HepG2 (cell line): Measurements from ENCODE around the gene SAMD14. TPM values are rescaled to one million over a fixed set of nuclear protein-coding genes. Genes with fewer than 3 reads are reported as not detected.

ENCODE experiments used
- KDM5A ChIP-seq: fragments of 200-600 bp; sonication (generic); IDR thresholded peaks from 2 replicates; pipeline ENCODE4 v1.7.0; 2018; ENCODE audit warnings: antibody characterized with exemption, mild to moderate bottlenecking, low read length, borderline replicate concordance
- KMT2A ChIP-seq: sonication (generic); formaldehyde crosslinking; IDR thresholded peaks from 2 replicates; pipeline ENCODE4 v1.4.0; 2020; ENCODE audit warnings: missing genetic modification reagents
- NFYB ChIP-seq: sonication (generic); formaldehyde crosslinking; IDR thresholded peaks from 2 replicates; pipeline ENCODE4 v1.4.0; 2020; ENCODE audit warnings: missing genetic modification reagents
- PTBP1 ChIP-seq: fragments of 200-400 bp; formaldehyde crosslinking; IDR thresholded peaks from 2 replicates; pipeline ENCODE4 v1.6.1; 2018; ENCODE audit warnings: low read length, low read depth; ENCODE audit not compliant: poor library complexity, severe bottlenecking
- RARG ChIP-seq: sonication (generic); formaldehyde crosslinking; IDR thresholded peaks from 2 replicates; pipeline ENCODE4 v1.4.0; 2020; ENCODE audit warnings: low read depth, mild to moderate bottlenecking, missing genetic modification reagents
- REL ChIP-seq: sonication (generic); formaldehyde crosslinking; conservative IDR thresholded peaks from 2 replicates; pipeline ENCODE4 v1.8.0; 2022; ENCODE audit warnings: mild to moderate bottlenecking, missing genetic modification reagents, moderate library complexity
- RFX5 ChIP-seq: IDR thresholded peaks from 2 replicates; pipeline ENCODE4 v1.6.1; 2011; ENCODE audit warnings: low read depth, low read length, improper control_type of control experiment
- RXRA ChIP-seq: sonication (generic); formaldehyde crosslinking; IDR thresholded peaks from 2 replicates; pipeline ENCODE4 v1.5.1; 2020; ENCODE audit warnings: missing genetic modification reagents
- SNAPC2 ChIP-seq: sonication (generic); formaldehyde crosslinking; IDR thresholded peaks from 2 replicates; pipeline ENCODE4 v1.8.1; 2022; ENCODE audit warnings: mild to moderate bottlenecking, missing genetic modification reagents
- ZNF138 ChIP-seq: sonication (generic); formaldehyde crosslinking; IDR thresholded peaks from 2 replicates; pipeline ENCODE4 v1.5.0; 2020; ENCODE audit warnings: mild to moderate bottlenecking, low read depth, missing genetic modification reagents
- ZNF33B ChIP-seq: sonication (generic); formaldehyde crosslinking; IDR thresholded peaks from 2 replicates; pipeline ENCODE4 v1.5.1; 2020; ENCODE audit warnings: mild to moderate bottlenecking, missing genetic modification reagents
- ZNF343 ChIP-seq: sonication (generic); formaldehyde crosslinking; IDR thresholded peaks from 2 replicates; pipeline ENCODE4 v1.4.0; 2020; ENCODE audit warnings: mild to moderate bottlenecking, missing genetic modification reagents
- ZNF441 ChIP-seq: sonication (generic); formaldehyde crosslinking; IDR thresholded peaks from 2 replicates; pipeline ENCODE4 v1.7.0; 2021; ENCODE audit warnings: missing genetic modification reagents, borderline replicate concordance
- ZNF713 ChIP-seq: sonication (generic); formaldehyde crosslinking; IDR thresholded peaks from 2 replicates; pipeline ENCODE4 v1.4.0; 2020; ENCODE audit warnings: mild to moderate bottlenecking, missing genetic modification reagents
- ZNF777 ChIP-seq: sonication (generic); formaldehyde crosslinking; IDR thresholded peaks from 2 replicates; pipeline ENCODE4 v1.4.0; 2020; ENCODE audit warnings: missing genetic modification reagents
- polyA plus RNA-seq, 8 experiments: library from polyadenylated mRNA; depleted of rRNA in 3 of 8; stranded (reverse) in 7 of 8; unstranded in 1 of 8; fragments of >200 nt; fragmentation: Illumina TruSeq in 4 of 8; extraction: Trizol in 4 of 8; gene quantifications; 2 replicates each; pipeline versions ENCODE4 v1.2.1 to v1.2.3, GENCODE V29; 2011 to 2016; ENCODE audit warnings: low read depth in 4 of 8, missing spikeins in 1 of 8, mixed read lengths in 1 of 8; ENCODE audit not compliant: insufficient read depth in 1 of 8
- total RNA-seq, 5 experiments: library from RNA; depleted of rRNA; stranded (reverse); fragments of >200 nt; fragmentation: Illumina TruSeq; extraction: Trizol; gene quantifications; 2 replicates each; pipeline ENCODE4 v1.2.3, GENCODE V29; 2016; ENCODE audit warnings: low read depth in 1 of 5
- TF ChIP-seq, protein P1 (sequence below): sonication (generic); formaldehyde crosslinking; conservative IDR thresholded peaks from 2 replicates; pipeline ENCODE4 v1.8.1; 2023; ENCODE audit warnings: missing genetic modification reagents
- TF ChIP-seq, protein P2 (sequence below): sonication (generic); formaldehyde crosslinking; IDR thresholded peaks from 2 replicates; pipeline ENCODE4 v1.5.1; 2020; ENCODE audit warnings: missing genetic modification reagents, mild to moderate bottlenecking, borderline replicate concordance
- TF ChIP-seq, protein P3 (sequence below): sonication (generic); formaldehyde crosslinking; IDR thresholded peaks from 2 replicates; pipeline ENCODE4 v1.5.0; 2020; ENCODE audit warnings: missing genetic modification reagents, mild to moderate bottlenecking, borderline replicate concordance
- TF ChIP-seq, protein P4 (sequence below): sonication (generic); formaldehyde crosslinking; IDR thresholded peaks from 2 replicates; pipeline ENCODE4 v1.5.0; 2020; ENCODE audit warnings: mild to moderate bottlenecking, missing genetic modification reagents
- TF ChIP-seq, protein P5 (sequence below): IDR thresholded peaks from 2 replicates; pipeline ENCODE4 v1.6.1; 2018; ENCODE audit warnings: missing genetic modification reagents

SAMD14 gene
- total and polyA plus RNA-seq, 2 of the 13 experiments (the other 11 are each of a cell fraction or from before 2014, with no cell fraction given), result 0.07 to 0.22 TPM

DNA sequence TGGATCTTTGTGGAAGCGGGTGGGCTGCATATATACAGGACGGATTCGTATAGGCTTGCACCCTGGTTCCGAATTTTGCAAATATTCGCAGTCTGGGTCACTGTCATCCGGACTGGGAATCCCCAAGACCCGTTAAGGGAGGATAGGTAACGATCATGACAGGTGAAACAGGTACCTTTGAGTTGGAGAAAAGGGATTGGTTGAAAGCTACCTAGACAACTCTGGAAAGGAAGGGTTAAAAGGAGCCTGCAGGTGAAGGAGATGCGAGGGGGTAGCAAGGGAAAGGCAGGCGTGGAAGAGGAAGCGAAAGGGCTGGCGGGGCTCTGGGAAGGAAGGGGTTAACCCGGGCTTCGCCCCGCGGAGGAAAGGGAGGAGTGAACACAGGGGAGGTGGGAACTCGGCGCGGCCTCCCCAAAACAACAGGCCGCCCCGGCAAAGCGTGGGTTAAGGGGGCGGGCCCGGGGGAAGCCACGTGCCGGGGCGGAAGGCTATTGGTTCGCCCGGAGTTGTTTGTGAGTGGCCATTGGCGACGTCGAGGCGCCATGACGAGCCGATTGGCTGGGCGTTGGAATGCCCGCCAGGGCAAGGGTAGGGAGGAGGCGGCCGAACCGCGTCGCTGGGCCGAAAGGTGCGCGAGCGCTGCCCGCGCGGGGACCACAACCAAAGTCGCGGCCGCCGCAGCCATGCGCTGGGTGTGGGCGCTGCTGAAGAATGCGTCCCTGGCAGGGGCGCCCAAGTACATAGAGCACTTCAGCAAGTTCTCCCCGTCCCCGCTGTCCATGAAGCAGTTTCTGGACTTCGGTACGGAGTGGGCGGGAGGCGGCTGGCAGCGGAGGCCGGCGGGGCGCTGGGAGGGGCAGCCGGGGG is 35.0 kb downstream of the SAMD14 start, which contains the start of gene PDK2 (continued):
- TF ChIP-seq, protein P1, sequence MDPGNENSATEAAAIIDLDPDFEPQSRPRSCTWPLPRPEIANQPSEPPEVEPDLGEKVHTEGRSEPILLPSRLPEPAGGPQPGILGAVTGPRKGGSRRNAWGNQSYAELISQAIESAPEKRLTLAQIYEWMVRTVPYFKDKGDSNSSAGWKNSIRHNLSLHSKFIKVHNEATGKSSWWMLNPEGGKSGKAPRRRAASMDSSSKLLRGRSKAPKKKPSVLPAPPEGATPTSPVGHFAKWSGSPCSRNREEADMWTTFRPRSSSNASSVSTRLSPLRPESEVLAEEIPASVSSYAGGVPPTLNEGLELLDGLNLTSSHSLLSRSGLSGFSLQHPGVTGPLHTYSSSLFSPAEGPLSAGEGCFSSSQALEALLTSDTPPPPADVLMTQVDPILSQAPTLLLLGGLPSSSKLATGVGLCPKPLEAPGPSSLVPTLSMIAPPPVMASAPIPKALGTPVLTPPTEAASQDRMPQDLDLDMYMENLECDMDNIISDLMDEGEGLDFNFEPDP (CRISPR knock-in tag), result 0 out of 2 replicates have a peak, but pooled peaks have one; percentile 82
- TF ChIP-seq ZNF777 (CRISPR knock-in tag), result peak; percentile 94
- TF ChIP-seq RXRA (CRISPR knock-in tag), result peak; percentile 66; the same call in 1 of the 2 replicates
- TF ChIP-seq RFX5, result peak; percentile 69
- peak; percentile 77 for TF ChIP-seq KDM5A
- TF ChIP-seq RARG (CRISPR knock-in tag), result no peak
- TF ChIP-seq, protein P2, sequence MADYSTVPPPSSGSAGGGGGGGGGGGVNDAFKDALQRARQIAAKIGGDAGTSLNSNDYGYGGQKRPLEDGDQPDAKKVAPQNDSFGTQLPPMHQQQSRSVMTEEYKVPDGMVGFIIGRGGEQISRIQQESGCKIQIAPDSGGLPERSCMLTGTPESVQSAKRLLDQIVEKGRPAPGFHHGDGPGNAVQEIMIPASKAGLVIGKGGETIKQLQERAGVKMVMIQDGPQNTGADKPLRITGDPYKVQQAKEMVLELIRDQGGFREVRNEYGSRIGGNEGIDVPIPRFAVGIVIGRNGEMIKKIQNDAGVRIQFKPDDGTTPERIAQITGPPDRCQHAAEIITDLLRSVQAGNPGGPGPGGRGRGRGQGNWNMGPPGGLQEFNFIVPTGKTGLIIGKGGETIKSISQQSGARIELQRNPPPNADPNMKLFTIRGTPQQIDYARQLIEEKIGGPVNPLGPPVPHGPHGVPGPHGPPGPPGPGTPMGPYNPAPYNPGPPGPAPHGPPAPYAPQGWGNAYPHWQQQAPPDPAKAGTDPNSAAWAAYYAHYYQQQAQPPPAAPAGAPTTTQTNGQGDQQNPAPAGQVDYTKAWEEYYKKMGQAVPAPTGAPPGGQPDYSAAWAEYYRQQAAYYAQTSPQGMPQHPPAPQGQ, result 0 out of 2 replicates have a peak, but pooled peaks have one; percentile 57
- TF ChIP-seq ZNF441, result no peak
- peak; percentile 88 for TF ChIP-seq SNAPC2
- 0 out of 2 replicates have a peak, but pooled peaks have one; percentile 21 for TF ChIP-seq ZNF33B (CRISPR knock-in tag)
- peak; percentile 64 for TF ChIP-seq KMT2A
- TF ChIP-seq ZNF343 (CRISPR knock-in tag), result peak; percentile 90
- TF ChIP-seq ZNF138 (CRISPR knock-in tag), result no peak; the same call in 1 of the 2 replicates
- TF ChIP-seq, protein P3, sequence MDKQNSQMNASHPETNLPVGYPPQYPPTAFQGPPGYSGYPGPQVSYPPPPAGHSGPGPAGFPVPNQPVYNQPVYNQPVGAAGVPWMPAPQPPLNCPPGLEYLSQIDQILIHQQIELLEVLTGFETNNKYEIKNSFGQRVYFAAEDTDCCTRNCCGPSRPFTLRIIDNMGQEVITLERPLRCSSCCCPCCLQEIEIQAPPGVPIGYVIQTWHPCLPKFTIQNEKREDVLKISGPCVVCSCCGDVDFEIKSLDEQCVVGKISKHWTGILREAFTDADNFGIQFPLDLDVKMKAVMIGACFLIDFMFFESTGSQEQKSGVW (CRISPR knock-in tag), result no peak
- TF ChIP-seq, protein P4, sequence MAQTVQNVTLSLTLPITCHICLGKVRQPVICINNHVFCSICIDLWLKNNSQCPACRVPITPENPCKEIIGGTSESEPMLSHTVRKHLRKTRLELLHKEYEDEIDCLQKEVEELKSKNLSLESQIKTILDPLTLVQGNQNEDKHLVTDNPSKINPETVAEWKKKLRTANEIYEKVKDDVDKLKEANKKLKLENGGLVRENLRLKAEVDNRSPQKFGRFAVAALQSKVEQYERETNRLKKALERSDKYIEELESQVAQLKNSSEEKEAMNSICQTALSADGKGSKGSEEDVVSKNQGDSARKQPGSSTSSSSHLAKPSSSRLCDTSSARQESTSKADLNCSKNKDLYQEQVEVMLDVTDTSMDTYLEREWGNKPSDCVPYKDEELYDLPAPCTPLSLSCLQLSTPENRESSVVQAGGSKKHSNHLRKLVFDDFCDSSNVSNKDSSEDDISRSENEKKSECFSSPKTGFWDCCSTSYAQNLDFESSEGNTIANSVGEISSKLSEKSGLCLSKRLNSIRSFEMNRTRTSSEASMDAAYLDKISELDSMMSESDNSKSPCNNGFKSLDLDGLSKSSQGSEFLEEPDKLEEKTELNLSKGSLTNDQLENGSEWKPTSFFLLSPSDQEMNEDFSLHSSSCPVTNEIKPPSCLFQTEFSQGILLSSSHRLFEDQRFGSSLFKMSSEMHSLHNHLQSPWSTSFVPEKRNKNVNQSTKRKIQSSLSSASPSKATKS, result no peak
- peak; percentile 84 for TF ChIP-seq REL (CRISPR knock-in tag)
- peak; percentile 100 for TF ChIP-seq NFYB (CRISPR knock-in tag)
- TF ChIP-seq ZNF713 (CRISPR knock-in tag), result 0 out of 2 replicates have a peak, but pooled peaks have one; percentile 62
- TF ChIP-seq PTBP1, result no peak
- TF ChIP-seq, protein P5, sequence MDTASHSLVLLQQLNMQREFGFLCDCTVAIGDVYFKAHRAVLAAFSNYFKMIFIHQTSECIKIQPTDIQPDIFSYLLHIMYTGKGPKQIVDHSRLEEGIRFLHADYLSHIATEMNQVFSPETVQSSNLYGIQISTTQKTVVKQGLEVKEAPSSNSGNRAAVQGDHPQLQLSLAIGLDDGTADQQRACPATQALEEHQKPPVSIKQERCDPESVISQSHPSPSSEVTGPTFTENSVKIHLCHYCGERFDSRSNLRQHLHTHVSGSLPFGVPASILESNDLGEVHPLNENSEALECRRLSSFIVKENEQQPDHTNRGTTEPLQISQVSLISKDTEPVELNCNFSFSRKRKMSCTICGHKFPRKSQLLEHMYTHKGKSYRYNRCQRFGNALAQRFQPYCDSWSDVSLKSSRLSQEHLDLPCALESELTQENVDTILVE (CRISPR knock-in tag), result 0 out of 2 replicates have a peak, but pooled peaks have one; percentile 47
